Measurements from ENCODE around the gene ATG5. TPM values are rescaled to one million over a fixed set of nuclear protein-coding genes. Genes with fewer than 3 reads are reported as not detected.

Gene ATG5
- total RNA-seq, 1 experiment from 2014 or later: 49.6 TPM

Other genes with a start within 250 kb of the ATG5 start
- gene PRDM1, start 239.4 kb downstream of the ATG5 start, total RNA-seq (2014; rRNA removed; shearing (Covaris generic)): 0.86 and 2.9 TPM in 2 replicates
- 14.1 and 15.6 TPM in 2 replicates for gene CRYBG1, start 35.0 kb upstream of the ATG5 start, total RNA-seq (2014; rRNA removed; shearing (Covaris generic))

Data from Daoy (cell line).